HL-60 (cell line): Measurements from ENCODE around the gene EVC.

Experiments used
- DNase-seq, 2 experiments: peaks; one replicate each; pipeline ENCODE4 v3.0.0-alpha.2; 2010 to 2020; ENCODE audit warnings: low read depth in 1 of 2, low spot score in 1 of 2
- H3K27ac ChIP-seq: fragments of 250-450 bp; sonication (Bioruptor Pico); replicated peaks from 2 replicates; pipeline ENCODE4 v1.5.1; 2020; ENCODE audit warnings: mild to moderate bottlenecking, moderate library complexity
- H3K27me3 ChIP-seq: fragments of 250-450 bp; sonication (Bioruptor Pico); 2 replicates; pipeline ENCODE4 v1.5.1; 2021; ENCODE audit warnings: mild to moderate bottlenecking, moderate library complexity; ENCODE audit not compliant: insufficient read depth, poor library complexity, severe bottlenecking
- H3K4me3 ChIP-seq: replicated peaks from 2 replicates; pipeline ENCODE4 v1.5.1; 2011; ENCODE audit warnings: mild to moderate bottlenecking, control low read depth, low read length; ENCODE audit not compliant: insufficient read depth
- GABPA ChIP-seq: IDR thresholded peaks from 2 replicates; pipeline ENCODE4 v1.6.1; 2012; ENCODE audit warnings: low read depth
- POLR2AphosphoS5 ChIP-seq: IDR thresholded peaks from 2 replicates; pipeline ENCODE4 v1.6.1; 2012; ENCODE audit warnings: low read depth
- SPI1 ChIP-seq: IDR thresholded peaks from 2 replicates; pipeline ENCODE4 v1.6.1; 2012; ENCODE audit warnings: low read depth, mild to moderate bottlenecking, borderline replicate concordance
- TF ChIP-seq, protein P1 (sequence below): IDR thresholded peaks from one replicate; pipeline ENCODE4 v1.5.1; 2011; ENCODE audit warnings: low read length, control low read depth, inconsistent platforms; ENCODE audit not compliant: insufficient read depth
- TF ChIP-seq, protein P2 (sequence below): IDR thresholded peaks from 2 replicates; pipeline ENCODE4 v1.6.1; 2012; ENCODE audit warnings: low read depth; ENCODE audit not compliant: insufficient replicate concordance

The EVC gene

DNA sequence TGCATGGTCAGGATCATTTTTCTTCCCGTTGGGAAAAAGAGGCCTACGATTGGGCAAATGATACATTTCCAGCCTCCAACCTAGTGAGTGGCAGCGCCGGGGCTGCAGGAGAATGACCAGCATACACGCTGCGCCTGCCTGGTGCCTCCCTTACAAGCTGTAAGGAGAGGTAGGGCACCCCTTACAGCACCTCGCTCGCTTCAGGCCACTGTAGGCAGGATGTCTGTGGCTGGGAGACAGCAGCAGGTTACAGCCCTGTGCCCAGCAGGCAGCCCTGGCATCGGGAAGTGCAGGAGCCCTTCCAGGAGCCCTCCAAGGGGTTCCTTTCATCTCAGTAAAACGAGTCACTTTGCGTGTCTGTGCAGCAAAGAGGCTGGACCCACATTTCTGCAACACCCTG, 88.4 kb downstream of the EVC start:
- no peaks in the 10 kb centered on the region for H3K27me3 ChIP-seq
- TF ChIP-seq, protein P1, sequence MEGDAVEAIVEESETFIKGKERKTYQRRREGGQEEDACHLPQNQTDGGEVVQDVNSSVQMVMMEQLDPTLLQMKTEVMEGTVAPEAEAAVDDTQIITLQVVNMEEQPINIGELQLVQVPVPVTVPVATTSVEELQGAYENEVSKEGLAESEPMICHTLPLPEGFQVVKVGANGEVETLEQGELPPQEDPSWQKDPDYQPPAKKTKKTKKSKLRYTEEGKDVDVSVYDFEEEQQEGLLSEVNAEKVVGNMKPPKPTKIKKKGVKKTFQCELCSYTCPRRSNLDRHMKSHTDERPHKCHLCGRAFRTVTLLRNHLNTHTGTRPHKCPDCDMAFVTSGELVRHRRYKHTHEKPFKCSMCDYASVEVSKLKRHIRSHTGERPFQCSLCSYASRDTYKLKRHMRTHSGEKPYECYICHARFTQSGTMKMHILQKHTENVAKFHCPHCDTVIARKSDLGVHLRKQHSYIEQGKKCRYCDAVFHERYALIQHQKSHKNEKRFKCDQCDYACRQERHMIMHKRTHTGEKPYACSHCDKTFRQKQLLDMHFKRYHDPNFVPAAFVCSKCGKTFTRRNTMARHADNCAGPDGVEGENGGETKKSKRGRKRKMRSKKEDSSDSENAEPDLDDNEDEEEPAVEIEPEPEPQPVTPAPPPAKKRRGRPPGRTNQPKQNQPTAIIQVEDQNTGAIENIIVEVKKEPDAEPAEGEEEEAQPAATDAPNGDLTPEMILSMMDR: no peak
- no peak for TF ChIP-seq POLR2AphosphoS5
- TF ChIP-seq, protein P2, sequence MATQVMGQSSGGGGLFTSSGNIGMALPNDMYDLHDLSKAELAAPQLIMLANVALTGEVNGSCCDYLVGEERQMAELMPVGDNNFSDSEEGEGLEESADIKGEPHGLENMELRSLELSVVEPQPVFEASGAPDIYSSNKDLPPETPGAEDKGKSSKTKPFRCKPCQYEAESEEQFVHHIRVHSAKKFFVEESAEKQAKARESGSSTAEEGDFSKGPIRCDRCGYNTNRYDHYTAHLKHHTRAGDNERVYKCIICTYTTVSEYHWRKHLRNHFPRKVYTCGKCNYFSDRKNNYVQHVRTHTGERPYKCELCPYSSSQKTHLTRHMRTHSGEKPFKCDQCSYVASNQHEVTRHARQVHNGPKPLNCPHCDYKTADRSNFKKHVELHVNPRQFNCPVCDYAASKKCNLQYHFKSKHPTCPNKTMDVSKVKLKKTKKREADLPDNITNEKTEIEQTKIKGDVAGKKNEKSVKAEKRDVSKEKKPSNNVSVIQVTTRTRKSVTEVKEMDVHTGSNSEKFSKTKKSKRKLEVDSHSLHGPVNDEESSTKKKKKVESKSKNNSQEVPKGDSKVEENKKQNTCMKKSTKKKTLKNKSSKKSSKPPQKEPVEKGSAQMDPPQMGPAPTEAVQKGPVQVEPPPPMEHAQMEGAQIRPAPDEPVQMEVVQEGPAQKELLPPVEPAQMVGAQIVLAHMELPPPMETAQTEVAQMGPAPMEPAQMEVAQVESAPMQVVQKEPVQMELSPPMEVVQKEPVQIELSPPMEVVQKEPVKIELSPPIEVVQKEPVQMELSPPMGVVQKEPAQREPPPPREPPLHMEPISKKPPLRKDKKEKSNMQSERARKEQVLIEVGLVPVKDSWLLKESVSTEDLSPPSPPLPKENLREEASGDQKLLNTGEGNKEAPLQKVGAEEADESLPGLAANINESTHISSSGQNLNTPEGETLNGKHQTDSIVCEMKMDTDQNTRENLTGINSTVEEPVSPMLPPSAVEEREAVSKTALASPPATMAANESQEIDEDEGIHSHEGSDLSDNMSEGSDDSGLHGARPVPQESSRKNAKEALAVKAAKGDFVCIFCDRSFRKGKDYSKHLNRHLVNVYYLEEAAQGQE: no peak
- no peak for TF ChIP-seq GABPA
- TF ChIP-seq SPI1: no peak
- H3K4me3 ChIP-seq: no peak overlapping the region
- no peak overlapping the region for H3K27ac ChIP-seq
- no peak for DNase-seq

DNA sequence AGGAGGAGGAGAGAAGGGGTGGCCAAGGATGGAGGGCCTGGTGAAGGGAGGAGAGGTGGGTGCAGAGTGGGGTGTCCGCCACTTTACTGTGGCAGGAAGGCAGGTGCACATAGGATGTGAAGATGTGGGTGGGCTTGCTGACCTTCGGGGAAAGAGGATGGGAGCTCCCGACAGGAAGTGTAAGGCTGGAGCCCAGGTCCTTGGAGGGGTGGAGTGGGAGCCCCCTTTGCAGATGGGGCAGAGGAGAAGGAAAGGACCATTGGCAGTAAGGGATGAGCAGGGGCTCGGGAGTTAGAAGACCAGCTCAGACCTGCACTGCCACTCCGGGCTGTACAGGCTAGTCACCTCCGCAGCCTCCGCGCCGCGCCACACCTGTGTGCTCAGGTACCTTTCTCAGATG, 89.5 kb downstream of the EVC start:
- Histone ChIP-seq H3K4me3 (no peak overlapping the region), H3K27ac (no peak overlapping the region), H3K27me3 (no peaks in the 10 kb centered on the region)
- no peak for DNase-seq
- TF ChIP-seq, protein P2: no peak

DNA sequence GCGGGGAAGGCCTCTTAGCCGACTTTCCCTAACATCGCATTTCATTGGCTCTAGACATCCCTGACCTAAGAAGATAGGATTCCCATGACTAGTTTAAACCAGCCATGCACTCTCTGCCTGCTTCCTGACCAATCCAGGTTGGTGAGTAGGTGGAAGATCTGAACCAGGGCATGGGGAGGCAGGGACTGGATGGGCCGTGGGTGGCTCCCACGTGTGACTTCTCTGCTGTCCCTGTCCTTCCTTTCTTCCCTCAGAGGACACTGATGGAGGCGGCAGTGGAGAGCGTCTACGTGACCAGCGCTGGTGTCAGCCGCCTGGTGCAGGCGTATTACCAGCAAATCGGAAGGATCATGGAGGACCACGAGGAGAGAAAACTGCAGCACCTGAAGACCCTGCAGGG, 90.7 kb downstream of the EVC start:
- no peak for DNase-seq
- H3K4me3 ChIP-seq: no peak overlapping the region
- TF ChIP-seq, protein P2: no peak
- TF ChIP-seq GABPA: no peak
- TF ChIP-seq, protein P1: no peak
- no peak for TF ChIP-seq POLR2AphosphoS5
- TF ChIP-seq SPI1: no peak
- H3K27me3 ChIP-seq: no peaks in the 10 kb centered on the region
- no peak overlapping the region for H3K27ac ChIP-seq

DNA sequence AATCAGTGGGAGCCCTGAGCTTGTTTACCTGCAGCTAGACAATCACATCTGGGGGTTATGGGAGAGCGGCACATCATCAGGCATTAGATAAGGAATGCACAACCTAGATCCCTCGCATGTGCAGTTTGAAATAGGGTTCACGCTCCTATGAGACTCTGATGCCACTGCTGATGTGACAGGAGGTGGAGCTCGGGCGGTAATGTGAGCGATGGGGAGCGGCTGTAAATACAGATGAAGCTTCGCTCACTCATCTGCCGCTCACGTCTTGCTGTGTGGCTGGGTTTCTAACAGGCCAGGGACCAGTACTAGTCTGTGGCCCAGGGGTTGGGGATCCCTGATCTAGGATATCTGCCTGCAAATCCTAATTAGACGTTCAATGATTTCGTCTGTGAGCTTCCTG, 91.6 kb downstream of the EVC start:
- no peak for DNase-seq
- Histone ChIP-seq H3K4me3 (no peak overlapping the region), H3K27ac (no peak overlapping the region), H3K27me3 (no peaks in the 10 kb centered on the region)
- TF ChIP-seq POLR2AphosphoS5 (no peak), GABPA (no peak)
